22Rv1 (cell line): ENCODE measurements around the gene DPP4.

Experiments
- CTCF ChIP-seq: fragments of 450-650 bp; IDR thresholded peaks from 2 replicates; pipeline ENCODE4 v1.5.1; 2017; ENCODE audit warnings: mild to moderate bottlenecking
- ZFX ChIP-seq: fragments of 450-650 bp; IDR thresholded peaks from 2 replicates; pipeline ENCODE4 v1.6.1; 2017; ENCODE audit warnings: antibody characterized with exemption, borderline replicate concordance

- TF ChIP-seq CTCF = no peak
- no peak for TF ChIP-seq ZFX
Measured at GRCh38 chr2:161990036-161990435, 84.0 kb downstream of the DPP4 start.
